HG03159 (cell line): Measurements from ENCODE around the gene ADRB2.
"Not testable (repeated sequence)": the region's sequence is repeated elsewhere in the genome, so short reads cannot be mapped to it uniquely, and the experiment has no call there.

ENCODE experiments used
- ATAC-seq: cut with Tn5 transposase; IDR thresholded peaks from one replicate; pipeline ENCODE4 v1.9.1; 2021; ENCODE audit warnings: mild to moderate bottlenecking, moderate library complexity; ENCODE audit not compliant: unreplicated experiment

The ADRB2 gene

GRCh38 chr5:148826053-148826738 is at the start of gene ADRB2:
Gene ADRB2, plus strand, starts transcription at chr5:148826611. Its CDS starts 221 bp downstream, at chr5:148826832.
- peak; percentile 96 for ATAC-seq

GRCh38 chr5:148776780-148777179 is 49.6 kb upstream of the ADRB2 start:
- ATAC-seq = no peak

- ATAC-seq = no peak
Measured at GRCh38 chr5:148778882-148779281, 47.5 kb upstream of the ADRB2 start.

- no peak for ATAC-seq
Measured at GRCh38 chr5:148780711-148781110, 45.7 kb upstream of the ADRB2 start.

GRCh38 chr5:148781766-148782165 is 44.6 kb upstream of the ADRB2 start:
- ATAC-seq = no peak

GRCh38 chr5:148785223-148785622 is 41.2 kb upstream of the ADRB2 start:
- ATAC-seq = no peak

- ATAC-seq = no peak
Measured at GRCh38 chr5:148786456-148786855, 40.0 kb upstream of the ADRB2 start.

GRCh38 chr5:148788636-148789035 is 37.8 kb upstream of the ADRB2 start:
- no peak for ATAC-seq

- ATAC-seq = peak; percentile 19
Measured at GRCh38 chr5:148790545-148791333, 35.7 kb upstream of the ADRB2 start.

- peak; percentile 98 for ATAC-seq
Measured at GRCh38 chr5:148791334-148791667, 35.1 kb upstream of the ADRB2 start.

GRCh38 chr5:148791696-148792095 is 34.7 kb upstream of the ADRB2 start:
- no peak for ATAC-seq

GRCh38 chr5:148792744-148793143 is 33.7 kb upstream of the ADRB2 start:
- no peak for ATAC-seq

GRCh38 chr5:148793261-148793660 is 33.1 kb upstream of the ADRB2 start:
- ATAC-seq = no peak

- no peak for ATAC-seq
Measured at GRCh38 chr5:148794275-148794674, 32.1 kb upstream of the ADRB2 start.

- ATAC-seq = no peak
Measured at GRCh38 chr5:148794729-148795561, 31.5 kb upstream of the ADRB2 start.

GRCh38 chr5:148796936-148797335 is 29.5 kb upstream of the ADRB2 start:
- no peak for ATAC-seq

- ATAC-seq = no peak
Measured at GRCh38 chr5:148798786-148799185, 27.6 kb upstream of the ADRB2 start.

- no peak for ATAC-seq
Measured at GRCh38 chr5:148799737-148800527, 26.5 kb upstream of the ADRB2 start.

- no peak for ATAC-seq
Measured at GRCh38 chr5:148801682-148802276, 24.6 kb upstream of the ADRB2 start.

- not testable (repeated sequence) for ATAC-seq
Measured at GRCh38 chr5:148803451-148803850, 23.0 kb upstream of the ADRB2 start.
